LNCAP (cell line): ENCODE measurements around the gene LRG1.

Experiments
- TF ChIP-seq, protein P1 (sequence below): fragments of 450-650 bp; IDR thresholded peaks from 2 replicates; pipeline ENCODE4 v1.5.1; 2017; ENCODE audit warnings: mild to moderate bottlenecking

Gene LRG1

DNA sequence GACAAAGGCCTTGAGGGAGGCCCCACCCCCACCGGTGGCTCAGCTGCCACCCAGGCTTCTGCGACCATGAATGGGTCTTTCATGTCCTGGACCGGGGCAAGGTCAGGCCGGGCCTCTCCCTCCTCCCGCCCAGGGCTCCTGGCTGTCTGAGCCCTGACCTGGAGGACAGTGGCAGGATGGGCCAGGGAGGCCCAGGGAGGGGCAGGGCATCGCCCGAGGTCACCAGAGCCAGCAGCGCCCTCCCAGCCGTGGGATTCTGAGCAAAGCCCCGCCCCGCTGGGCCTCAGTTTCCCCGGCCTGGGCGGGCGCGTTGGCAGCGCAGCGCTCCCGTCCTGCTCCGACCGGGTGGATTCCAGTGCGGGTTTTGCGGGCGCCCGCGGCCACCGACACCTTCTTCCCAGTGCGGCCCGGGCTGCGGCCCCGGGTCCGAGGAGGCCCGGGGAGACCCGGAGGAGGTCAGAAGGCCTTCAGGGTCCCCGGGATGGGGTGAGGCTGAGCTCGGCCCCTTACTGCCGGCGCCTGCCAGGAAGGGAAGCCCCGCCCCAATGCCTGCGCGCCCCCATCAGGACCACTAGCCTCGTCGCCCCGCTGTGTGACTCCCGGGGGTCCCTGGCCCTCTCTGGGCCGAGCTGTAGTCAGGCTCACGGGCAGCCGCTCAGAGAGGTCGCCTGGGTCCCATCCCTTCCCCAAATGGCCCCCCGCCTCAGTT is 44.3 kb upstream of the LRG1 start:
- TF ChIP-seq, protein P1, sequence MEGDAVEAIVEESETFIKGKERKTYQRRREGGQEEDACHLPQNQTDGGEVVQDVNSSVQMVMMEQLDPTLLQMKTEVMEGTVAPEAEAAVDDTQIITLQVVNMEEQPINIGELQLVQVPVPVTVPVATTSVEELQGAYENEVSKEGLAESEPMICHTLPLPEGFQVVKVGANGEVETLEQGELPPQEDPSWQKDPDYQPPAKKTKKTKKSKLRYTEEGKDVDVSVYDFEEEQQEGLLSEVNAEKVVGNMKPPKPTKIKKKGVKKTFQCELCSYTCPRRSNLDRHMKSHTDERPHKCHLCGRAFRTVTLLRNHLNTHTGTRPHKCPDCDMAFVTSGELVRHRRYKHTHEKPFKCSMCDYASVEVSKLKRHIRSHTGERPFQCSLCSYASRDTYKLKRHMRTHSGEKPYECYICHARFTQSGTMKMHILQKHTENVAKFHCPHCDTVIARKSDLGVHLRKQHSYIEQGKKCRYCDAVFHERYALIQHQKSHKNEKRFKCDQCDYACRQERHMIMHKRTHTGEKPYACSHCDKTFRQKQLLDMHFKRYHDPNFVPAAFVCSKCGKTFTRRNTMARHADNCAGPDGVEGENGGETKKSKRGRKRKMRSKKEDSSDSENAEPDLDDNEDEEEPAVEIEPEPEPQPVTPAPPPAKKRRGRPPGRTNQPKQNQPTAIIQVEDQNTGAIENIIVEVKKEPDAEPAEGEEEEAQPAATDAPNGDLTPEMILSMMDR: no peak

DNA sequence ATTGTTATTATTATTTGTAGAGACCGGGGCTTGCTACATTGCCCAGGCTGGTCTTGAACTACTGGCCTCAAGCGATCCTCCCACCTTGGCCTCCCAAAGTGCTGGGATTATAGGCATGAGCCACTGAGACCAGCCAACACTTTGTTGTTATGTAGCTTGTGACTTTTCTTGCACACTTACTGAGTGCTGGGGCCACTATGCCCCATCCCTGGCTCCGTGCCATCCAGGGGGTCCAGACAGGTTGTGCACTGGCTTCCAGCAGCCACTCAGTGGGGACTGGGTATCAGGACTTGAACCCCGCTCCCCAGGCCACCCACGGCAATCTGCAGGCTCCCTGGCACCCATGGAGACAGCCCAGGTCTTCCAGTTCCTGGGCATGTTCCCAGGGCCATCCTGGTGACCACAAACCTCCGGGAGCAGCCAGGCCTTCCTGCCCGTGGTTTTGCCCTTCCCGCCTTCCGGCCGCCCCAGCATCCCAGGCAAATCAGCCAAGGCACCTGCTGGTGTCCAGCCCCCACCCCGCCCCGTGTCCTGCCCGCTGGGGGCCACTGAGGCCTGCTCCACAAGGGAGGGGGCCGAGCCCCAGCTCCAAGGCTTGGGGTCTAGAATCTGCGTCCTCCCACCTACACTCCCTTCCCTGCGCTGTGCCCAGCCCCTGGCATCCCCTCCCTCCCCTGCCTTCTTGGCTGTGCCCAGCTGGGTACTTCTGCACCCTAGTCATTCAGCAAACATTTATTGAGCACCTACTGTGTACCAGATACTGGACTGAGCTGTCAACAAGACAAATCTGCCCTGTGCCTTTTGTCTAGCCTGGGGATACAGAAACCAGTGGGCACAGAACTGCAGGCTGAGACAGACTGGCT is 43.4 kb upstream of the LRG1 start:
- TF ChIP-seq, protein P1: no peak

DNA sequence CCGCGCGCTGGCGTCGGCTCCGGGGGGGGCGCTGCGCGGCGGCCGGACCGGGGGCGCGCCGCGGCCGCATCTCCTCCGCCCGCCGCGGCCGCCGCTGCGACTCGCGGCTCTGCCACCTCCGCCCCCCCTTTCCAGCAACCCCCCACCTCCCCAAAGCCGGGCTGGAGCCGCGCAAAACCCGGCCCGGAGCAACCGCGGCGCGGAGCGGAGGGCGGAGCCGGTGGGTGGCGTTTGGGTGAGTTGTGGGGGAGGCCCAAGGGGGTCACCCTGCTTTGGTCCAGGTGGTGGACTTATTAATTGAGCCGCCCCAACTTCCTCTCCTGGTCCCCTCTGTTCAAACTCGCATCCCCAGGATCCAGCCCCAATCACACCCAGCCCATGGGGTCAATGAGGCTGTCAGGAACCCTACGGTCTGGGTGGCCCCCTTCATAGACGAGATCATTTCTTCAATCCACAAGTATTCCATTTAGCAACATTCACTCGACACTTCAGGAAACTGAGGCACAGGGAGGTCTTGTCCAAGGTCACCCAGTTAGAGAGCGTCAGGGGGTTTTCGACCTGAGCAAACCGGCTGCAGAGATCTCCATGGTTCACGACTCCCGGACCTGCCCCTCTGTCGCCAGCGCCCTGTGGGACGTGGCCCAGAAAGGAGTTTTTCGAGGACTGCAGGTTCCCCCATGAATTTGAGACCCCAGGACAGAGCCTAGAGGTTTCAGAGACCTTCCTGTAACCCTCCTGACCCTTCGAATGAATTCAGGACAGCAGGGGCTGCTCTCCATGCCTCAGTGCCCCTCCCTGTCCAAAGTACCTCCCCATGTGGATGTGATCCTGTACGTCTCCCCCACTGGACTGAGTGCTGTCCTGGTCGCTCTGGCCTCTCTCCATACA is 42.1 kb upstream of the LRG1 start:
- TF ChIP-seq, protein P1: no peak

DNA sequence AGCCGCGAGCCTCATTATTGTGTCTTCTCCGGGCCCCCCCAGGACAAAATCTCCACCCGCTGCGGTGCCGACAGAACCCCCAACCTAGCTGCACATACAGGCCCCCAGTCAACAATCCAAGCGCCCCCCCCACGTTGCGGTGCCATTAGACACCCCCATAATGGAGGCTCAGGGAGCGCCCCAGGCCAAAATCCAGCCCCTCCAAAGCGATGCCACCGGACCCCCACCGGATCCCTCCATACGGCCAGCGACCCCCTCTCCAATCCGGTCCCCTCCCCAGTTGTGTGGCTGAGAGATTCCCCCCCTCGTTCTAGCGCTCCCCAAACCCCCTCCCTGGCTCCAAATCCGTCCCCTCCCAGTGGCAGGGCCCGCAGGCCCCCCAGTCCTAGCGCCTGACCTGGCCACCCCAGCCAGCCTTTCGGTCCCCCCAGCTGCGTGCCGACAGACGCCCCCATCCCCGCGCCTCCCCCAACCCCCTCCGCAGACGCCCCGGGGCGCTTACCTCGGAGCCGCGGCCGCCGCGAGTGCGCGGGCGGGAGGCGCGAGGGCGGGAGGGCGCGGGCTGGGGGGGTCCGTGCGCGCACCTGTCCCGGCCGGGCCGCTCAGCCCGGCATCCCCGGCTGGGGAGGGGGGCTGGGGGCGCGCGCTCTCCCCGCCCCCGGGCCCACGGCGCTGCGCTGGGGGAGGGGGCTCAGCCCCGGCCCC is 41.3 kb upstream of the LRG1 start:
- TF ChIP-seq, protein P1: no peak

DNA sequence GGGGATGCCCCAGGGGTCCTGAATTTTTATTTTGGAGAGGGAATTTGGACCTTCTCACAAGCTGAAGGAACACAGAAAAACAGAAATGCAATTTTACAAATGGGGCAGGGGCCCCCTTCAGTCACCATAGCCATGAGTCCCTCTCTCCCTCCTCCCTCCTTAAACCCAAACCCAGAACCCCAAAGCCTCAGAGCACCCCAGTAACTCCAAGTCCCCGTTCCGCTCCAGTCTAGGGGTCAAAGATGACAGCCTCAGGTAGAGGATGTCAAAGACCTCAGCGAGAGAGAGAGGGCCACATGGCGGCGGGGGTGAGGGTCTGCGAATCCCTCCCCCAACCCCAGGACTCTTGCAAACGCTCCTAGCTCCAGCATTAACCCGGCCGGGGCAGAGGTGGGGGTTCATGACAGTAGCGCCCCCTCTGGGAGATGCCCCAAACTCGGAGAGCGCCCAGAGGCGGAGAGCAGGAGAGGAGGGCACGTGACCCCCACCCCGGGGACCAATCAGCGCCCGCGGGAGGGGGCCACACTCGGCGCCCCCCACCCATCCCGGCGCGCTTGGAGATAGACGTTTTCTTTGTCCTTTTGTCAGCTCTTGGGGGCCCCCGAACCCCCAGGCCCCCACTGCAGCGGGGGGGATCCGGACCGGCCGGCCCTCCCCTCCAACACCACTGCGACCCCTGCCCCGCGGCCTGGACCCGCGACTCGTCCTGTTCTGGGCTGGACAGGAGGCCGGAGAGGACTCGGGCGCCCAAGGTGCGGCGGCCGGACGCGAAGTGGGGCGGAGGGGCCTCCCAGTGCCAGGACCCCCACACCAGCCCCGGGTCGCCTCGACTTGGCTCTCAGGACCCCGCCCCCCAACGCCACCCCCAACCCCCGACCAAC is 40.4 kb upstream of the LRG1 start:
- TF ChIP-seq, protein P1: no peak

DNA sequence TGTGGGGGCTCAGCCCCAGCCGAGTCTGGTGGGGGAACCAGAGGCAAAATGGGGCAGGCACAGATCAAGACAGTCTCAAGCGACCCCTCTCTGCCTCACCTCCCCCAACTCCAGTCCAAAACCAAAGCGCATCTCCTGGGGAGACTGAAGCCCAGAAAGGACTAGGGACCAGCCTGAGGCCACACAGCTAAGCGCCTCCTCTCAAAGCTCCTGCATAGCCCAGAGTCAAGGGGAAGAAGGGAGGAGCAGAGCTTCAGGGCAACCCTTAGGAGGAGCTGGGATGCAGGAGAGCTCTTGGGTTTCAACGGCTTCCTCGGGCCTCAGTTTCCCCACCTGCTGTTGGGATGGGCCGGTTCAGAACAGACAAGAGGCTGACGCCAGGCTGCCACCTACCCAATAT is 39.6 kb upstream of the LRG1 start:
- TF ChIP-seq, protein P1: no peak
